Measurements from ENCODE around the gene ST3GAL4. TPM values are rescaled to one million over a fixed set of nuclear protein-coding genes. Genes with fewer than 3 reads are reported as not detected.

Gene ST3GAL4
- total and polyA plus RNA-seq, 9 donors, result 25.2 to 34.4 (median 28.8) TPM

- Histone ChIP-seq H3K4me3 (ENCODE audit: low read length) (no peak overlapping the region), H3K27ac (ENCODE audit: low read length) (no peak overlapping the region), H3K36me3 (ENCODE audit: control insufficient read depth, insufficient read depth, low read length) (peaks cover 39% of the 10 kb centered on the region), H3K9me3 (replicated peaks; ENCODE audit: control insufficient read depth, low read depth, low read length) (no peaks in the 10 kb centered on the region), H3K27me3 (ENCODE audit: control insufficient read depth, insufficient read depth, low read length) (no peaks in the 10 kb centered on the region), H3K4me1 (ENCODE audit: control insufficient read depth, insufficient read depth, low read length) (peaks cover 45% of the 10 kb centered on the region)
- 80% methylated on average over 6 of the region's 7 CpGs for WGBS (ENCODE audit: insufficient coverage)
- no peak for DNase-seq
These were observed 50.4 kb downstream of the ST3GAL4 start for GRCh38 chr11:126405906-126406305.

GRCh38 chr11:126406368-126406767 lies 50.9 kb downstream of the ST3GAL4 start:
- WGBS (ENCODE audit: insufficient coverage), result 95% methylated on average over 3 of the region's 8 CpGs
- H3K4me3 ChIP-seq (ENCODE audit: low read length), result no peak overlapping the region
- no peak for DNase-seq
- H3K9me3 ChIP-seq (replicated peaks; ENCODE audit: control insufficient read depth, low read depth, low read length), result no peaks in the 10 kb centered on the region
- H3K27ac ChIP-seq (ENCODE audit: low read length), result no peak overlapping the region
- H3K36me3 ChIP-seq (ENCODE audit: control insufficient read depth, insufficient read depth, low read length), result peaks cover 39% of the 10 kb centered on the region
- no peaks in the 10 kb centered on the region for H3K27me3 ChIP-seq (ENCODE audit: control insufficient read depth, insufficient read depth, low read length)
- peaks cover 48% of the 10 kb centered on the region for H3K4me1 ChIP-seq (ENCODE audit: control insufficient read depth, insufficient read depth, low read length)

GRCh38 chr11:126407101-126407521 lies 51.6 kb downstream of the ST3GAL4 start:
- WGBS (ENCODE audit: insufficient coverage), result 63% methylated on average over 7 of the region's 12 CpGs
- Histone ChIP-seq H3K36me3 (ENCODE audit: control insufficient read depth, insufficient read depth, low read length) (peaks cover 43% of the 10 kb centered on the region), H3K27ac (ENCODE audit: low read length) (no peak overlapping the region), H3K27me3 (ENCODE audit: control insufficient read depth, insufficient read depth, low read length) (no peaks in the 10 kb centered on the region), H3K4me1 (ENCODE audit: control insufficient read depth, insufficient read depth, low read length) (peaks cover 53% of the 10 kb centered on the region), H3K9me3 (replicated peaks; ENCODE audit: control insufficient read depth, low read depth, low read length) (no peaks in the 10 kb centered on the region), H3K4me3 (ENCODE audit: low read length) (no peak overlapping the region)
- no peak for DNase-seq

GRCh38 chr11:126407682-126408288 lies 52.3 kb downstream of the ST3GAL4 start:
- Histone ChIP-seq H3K4me1 (ENCODE audit: control insufficient read depth, insufficient read depth, low read length) (peaks cover 52% of the 10 kb centered on the region), H3K27me3 (ENCODE audit: control insufficient read depth, insufficient read depth, low read length) (no peaks in the 10 kb centered on the region), H3K4me3 (ENCODE audit: low read length) (no peak overlapping the region), H3K9me3 (replicated peaks; ENCODE audit: control insufficient read depth, low read depth, low read length) (no peaks in the 10 kb centered on the region), H3K27ac (ENCODE audit: low read length) (no peak overlapping the region), H3K36me3 (ENCODE audit: control insufficient read depth, insufficient read depth, low read length) (peaks cover 48% of the 10 kb centered on the region)
- no peak for DNase-seq
- 90% methylated on average over 11 of the region's 15 CpGs for WGBS (ENCODE audit: insufficient coverage)

- 89% methylated on average over 12 of the region's 12 CpGs for WGBS (ENCODE audit: insufficient coverage)
- Histone ChIP-seq H3K36me3 (ENCODE audit: control insufficient read depth, insufficient read depth, low read length) (peaks cover 55% of the 10 kb centered on the region), H3K27ac (ENCODE audit: low read length) (no peak overlapping the region), H3K4me3 (ENCODE audit: low read length) (no peak overlapping the region), H3K4me1 (ENCODE audit: control insufficient read depth, insufficient read depth, low read length) (peaks cover 53% of the 10 kb centered on the region), H3K9me3 (replicated peaks; ENCODE audit: control insufficient read depth, low read depth, low read length) (no peaks in the 10 kb centered on the region), H3K27me3 (ENCODE audit: control insufficient read depth, insufficient read depth, low read length) (no peaks in the 10 kb centered on the region)
- DNase-seq, result no peak
These were observed 53.0 kb downstream of the ST3GAL4 start for GRCh38 chr11:126408496-126408895.

GRCh38 chr11:126408901-126409619 lies 53.6 kb downstream of the ST3GAL4 start:
- peak; percentile 60 for DNase-seq
- Histone ChIP-seq H3K27ac (ENCODE audit: low read length) (peak overlapping the region; percentile 17), H3K36me3 (ENCODE audit: control insufficient read depth, insufficient read depth, low read length) (peaks cover 57% of the 10 kb centered on the region), H3K27me3 (ENCODE audit: control insufficient read depth, insufficient read depth, low read length) (no peaks in the 10 kb centered on the region), H3K4me3 (ENCODE audit: low read length) (no peak overlapping the region), H3K4me1 (ENCODE audit: control insufficient read depth, insufficient read depth, low read length) (peaks cover 58% of the 10 kb centered on the region), H3K9me3 (replicated peaks; ENCODE audit: control insufficient read depth, low read depth, low read length) (no peaks in the 10 kb centered on the region)
- 64% methylated on average over 7 of the region's 12 CpGs for WGBS (ENCODE audit: insufficient coverage)

- H3K27ac ChIP-seq (ENCODE audit: low read length), result no peak overlapping the region
- no peaks in the 10 kb centered on the region for H3K9me3 ChIP-seq (replicated peaks; ENCODE audit: control insufficient read depth, low read depth, low read length)
- 38% methylated on average over 2 of the region's 3 CpGs for WGBS (ENCODE audit: insufficient coverage)
- H3K4me3 ChIP-seq (ENCODE audit: low read length), result no peak overlapping the region
- peaks cover 64% of the 10 kb centered on the region for H3K4me1 ChIP-seq (ENCODE audit: control insufficient read depth, insufficient read depth, low read length)
- no peaks in the 10 kb centered on the region for H3K27me3 ChIP-seq (ENCODE audit: control insufficient read depth, insufficient read depth, low read length)
- DNase-seq, result no peak
- H3K36me3 ChIP-seq (ENCODE audit: control insufficient read depth, insufficient read depth, low read length), result peaks cover 55% of the 10 kb centered on the region
These were observed 54.1 kb downstream of the ST3GAL4 start for GRCh38 chr11:126409620-126409985.

GRCh38 chr11:126410649-126411048 lies 55.2 kb downstream of the ST3GAL4 start:
- H3K9me3 ChIP-seq (replicated peaks; ENCODE audit: control insufficient read depth, low read depth, low read length), result no peaks in the 10 kb centered on the region
- no peak for DNase-seq
- WGBS (ENCODE audit: insufficient coverage), result 45% methylated on average over 6 of the region's 6 CpGs
- H3K4me1 ChIP-seq (ENCODE audit: control insufficient read depth, insufficient read depth, low read length), result peaks cover 74% of the 10 kb centered on the region
- no peak overlapping the region for H3K27ac ChIP-seq (ENCODE audit: low read length)
- no peaks in the 10 kb centered on the region for H3K27me3 ChIP-seq (ENCODE audit: control insufficient read depth, insufficient read depth, low read length)
- no peak overlapping the region for H3K4me3 ChIP-seq (ENCODE audit: low read length)
- peaks cover 53% of the 10 kb centered on the region for H3K36me3 ChIP-seq (ENCODE audit: control insufficient read depth, insufficient read depth, low read length)

- H3K4me1 ChIP-seq (ENCODE audit: control insufficient read depth, insufficient read depth, low read length), result peaks cover 74% of the 10 kb centered on the region
- no peaks in the 10 kb centered on the region for H3K27me3 ChIP-seq (ENCODE audit: control insufficient read depth, insufficient read depth, low read length)
- DNase-seq, result no peak
- no peak overlapping the region for H3K27ac ChIP-seq (ENCODE audit: low read length)
- H3K9me3 ChIP-seq (replicated peaks; ENCODE audit: control insufficient read depth, low read depth, low read length), result no peaks in the 10 kb centered on the region
- no peak overlapping the region for H3K4me3 ChIP-seq (ENCODE audit: low read length)
- peaks cover 51% of the 10 kb centered on the region for H3K36me3 ChIP-seq (ENCODE audit: control insufficient read depth, insufficient read depth, low read length)
- WGBS (ENCODE audit: insufficient coverage), result 59% methylated on average over 5 of the region's 6 CpGs
These were observed 56.5 kb downstream of the ST3GAL4 start for GRCh38 chr11:126411971-126412381.

GRCh38 chr11:126413426-126413825 lies 57.9 kb downstream of the ST3GAL4 start:
- no peak for DNase-seq
- Histone ChIP-seq H3K27me3 (ENCODE audit: control insufficient read depth, insufficient read depth, low read length) (no peaks in the 10 kb centered on the region), H3K36me3 (ENCODE audit: control insufficient read depth, insufficient read depth, low read length) (peaks cover 38% of the 10 kb centered on the region), H3K4me3 (ENCODE audit: low read length) (no peak overlapping the region), H3K9me3 (replicated peaks; ENCODE audit: control insufficient read depth, low read depth, low read length) (no peaks in the 10 kb centered on the region), H3K4me1 (ENCODE audit: control insufficient read depth, insufficient read depth, low read length) (peaks cover 73% of the 10 kb centered on the region), H3K27ac (ENCODE audit: low read length) (no peak overlapping the region)
- 90% methylated on average over 7 of the region's 11 CpGs for WGBS (ENCODE audit: insufficient coverage)
